Measurements from ENCODE around the gene ATP2A1.
"Not testable (repeated sequence)": the region's sequence is repeated elsewhere in the genome, so short reads cannot be mapped to it uniquely, and the experiment has no call there.

The ATP2A1 gene

GRCh38 chr16:28859326-28859725, 19.0 kb upstream of the ATP2A1 start:
- no peak for DNase-seq (ENCODE audit: low read depth in 2 of 2)

DNA sequence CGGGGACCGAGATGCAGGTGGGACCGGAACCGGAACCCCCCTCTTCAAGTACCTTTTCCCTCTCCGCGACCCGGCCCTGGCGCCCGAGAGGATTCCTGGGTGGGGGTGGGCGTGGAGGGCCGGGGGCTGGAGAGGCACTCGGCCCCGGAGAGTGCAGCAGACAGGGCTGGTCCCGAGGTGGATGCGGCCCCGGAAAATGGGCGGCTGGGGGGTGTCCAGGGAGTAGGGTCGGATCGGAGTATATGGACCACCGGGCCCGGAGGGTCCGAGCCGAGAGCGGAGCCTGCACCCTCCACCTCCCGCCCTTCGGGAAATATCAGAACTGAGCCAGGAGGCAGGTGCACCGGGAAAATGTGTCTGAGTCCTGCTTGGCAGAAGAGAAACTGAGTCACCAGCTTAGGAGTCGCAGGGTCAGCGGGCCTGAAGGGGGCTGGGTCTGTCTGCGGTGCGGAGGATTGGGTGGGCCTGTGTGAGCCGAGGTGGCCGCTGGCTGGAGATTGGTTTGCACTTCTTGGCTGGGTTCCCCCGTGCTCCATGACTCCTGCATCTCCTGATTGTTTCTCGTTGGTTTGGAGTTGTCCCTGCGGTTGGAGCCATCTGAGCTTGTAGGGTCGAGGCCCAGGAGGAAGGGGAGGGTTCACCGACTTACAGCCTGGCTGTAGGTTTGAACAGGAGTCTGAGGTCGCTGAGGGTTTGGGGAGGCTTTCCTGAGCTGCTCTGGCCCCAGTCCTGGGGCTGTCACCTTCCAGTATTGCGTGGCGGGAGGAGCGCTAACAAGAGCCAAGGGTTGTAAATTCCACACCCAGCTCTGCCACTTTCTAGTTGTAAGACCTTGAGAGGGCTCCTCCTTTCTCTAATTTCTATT, 14.1 kb upstream of the ATP2A1 start:
- no peak for DNase-seq (ENCODE audit: low read depth in 2 of 2)

DNA sequence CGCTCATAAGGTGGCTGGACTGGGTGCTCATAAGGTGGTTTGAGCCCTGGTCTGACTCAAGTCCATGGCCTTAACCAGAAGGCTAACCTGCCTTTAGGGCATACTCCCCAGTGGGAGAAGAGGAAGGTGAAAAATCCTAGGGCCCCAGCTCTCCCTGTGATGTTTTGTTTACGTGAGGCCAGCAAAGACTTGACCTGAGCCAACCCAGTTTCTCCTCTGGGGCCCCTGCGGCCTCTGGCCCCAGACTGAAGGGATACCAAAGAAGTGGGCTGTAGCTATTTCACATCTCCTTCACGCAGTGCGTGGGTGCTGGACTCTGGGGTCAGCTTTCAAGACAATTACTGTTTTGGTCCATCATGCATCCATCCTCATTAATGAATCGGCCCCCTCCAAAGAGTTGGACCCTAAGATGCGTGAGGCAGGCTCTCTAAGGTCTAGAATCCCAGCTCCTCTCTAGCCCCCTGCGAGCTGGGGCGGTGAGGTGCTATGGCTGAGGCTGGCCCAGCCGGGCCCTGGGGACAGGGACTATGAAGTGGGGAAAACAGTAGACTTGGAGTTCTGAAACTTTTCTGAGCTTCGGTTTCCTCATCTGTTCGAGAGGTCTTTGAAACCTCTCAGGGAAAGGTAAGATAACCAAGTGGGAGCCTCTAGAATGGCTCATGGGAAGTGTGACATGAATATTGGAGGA, 13.1 kb upstream of the ATP2A1 start:
- no peak for DNase-seq (ENCODE audit: low read depth in 2 of 2)

GRCh38 chr16:28865722-28866453, 12.4 kb upstream of the ATP2A1 start:
- no peak for DNase-seq (ENCODE audit: low read depth in 2 of 2)

DNA sequence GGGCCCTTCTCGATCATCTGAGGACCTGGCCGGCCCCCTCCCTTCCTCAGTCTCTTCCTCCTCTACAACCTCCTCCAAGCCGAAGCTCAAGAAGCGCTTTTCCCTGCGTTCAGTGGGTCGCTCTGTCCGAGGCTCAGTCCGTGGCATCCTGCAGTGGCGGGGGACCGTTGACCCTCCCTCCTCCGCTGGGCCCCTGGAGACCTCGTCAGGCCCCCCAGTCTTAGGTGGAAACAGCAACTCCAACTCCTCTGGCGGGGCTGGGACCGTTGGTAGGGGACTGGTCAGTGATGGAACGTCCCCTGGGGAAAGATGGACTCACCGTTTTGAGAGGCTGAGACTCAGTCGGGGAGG, 11.9 kb upstream of the ATP2A1 start:
- no peak for DNase-seq (ENCODE audit: low read depth in 2 of 2)

DNA sequence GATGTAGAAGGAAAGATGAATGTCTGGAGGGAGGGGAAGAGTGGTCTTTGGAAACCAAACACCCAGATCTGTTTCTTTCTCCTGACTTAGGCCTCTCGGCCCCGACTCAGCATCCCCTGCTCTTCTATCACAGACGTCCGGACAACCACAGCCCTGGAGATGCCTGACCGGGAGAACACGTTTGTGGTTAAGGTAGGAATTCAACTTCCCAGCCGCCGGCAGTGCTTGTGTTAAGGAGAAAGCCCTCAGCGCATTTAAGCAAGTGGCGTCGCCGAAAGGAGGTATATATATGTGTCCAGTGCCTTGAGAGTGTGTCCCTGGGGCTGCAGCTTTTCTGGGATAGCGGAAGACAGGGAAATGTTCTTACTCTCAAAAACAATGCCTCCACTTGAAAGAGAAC, 11.0 kb upstream of the ATP2A1 start:
- no peak for DNase-seq (ENCODE audit: low read depth in 2 of 2)

- not testable (repeated sequence) for DNase-seq (ENCODE audit: low read depth in 2 of 2)
Observed at GRCh38 chr16:28867646-28868045, 10.6 kb upstream of the ATP2A1 start.

GRCh38 chr16:28869201-28869600, 9.1 kb upstream of the ATP2A1 start:
- DNase-seq (ENCODE audit: low read depth in 2 of 2) = no peak

DNA sequence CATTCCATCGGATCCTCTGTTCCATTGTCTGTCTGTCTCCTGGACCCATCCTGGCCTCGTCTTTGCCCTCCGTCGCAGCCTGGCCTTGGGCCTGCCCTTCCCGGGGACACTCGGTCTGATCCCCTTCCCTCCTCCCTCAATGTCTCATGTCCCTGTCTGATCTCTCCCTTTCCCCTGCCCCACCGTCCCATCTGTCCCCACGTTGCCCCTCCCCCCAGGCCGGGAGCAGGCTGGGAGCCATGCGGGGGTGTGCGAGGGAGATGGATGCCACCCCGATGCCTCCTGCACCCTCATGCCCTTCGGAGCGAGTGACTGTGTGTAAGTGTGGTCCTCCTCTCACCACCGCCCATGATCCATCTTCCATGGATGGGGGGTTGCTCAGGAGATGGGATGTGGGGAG, 5.3 kb upstream of the ATP2A1 start:
- no peak for DNase-seq (ENCODE audit: low read depth in 2 of 2)

DNA sequence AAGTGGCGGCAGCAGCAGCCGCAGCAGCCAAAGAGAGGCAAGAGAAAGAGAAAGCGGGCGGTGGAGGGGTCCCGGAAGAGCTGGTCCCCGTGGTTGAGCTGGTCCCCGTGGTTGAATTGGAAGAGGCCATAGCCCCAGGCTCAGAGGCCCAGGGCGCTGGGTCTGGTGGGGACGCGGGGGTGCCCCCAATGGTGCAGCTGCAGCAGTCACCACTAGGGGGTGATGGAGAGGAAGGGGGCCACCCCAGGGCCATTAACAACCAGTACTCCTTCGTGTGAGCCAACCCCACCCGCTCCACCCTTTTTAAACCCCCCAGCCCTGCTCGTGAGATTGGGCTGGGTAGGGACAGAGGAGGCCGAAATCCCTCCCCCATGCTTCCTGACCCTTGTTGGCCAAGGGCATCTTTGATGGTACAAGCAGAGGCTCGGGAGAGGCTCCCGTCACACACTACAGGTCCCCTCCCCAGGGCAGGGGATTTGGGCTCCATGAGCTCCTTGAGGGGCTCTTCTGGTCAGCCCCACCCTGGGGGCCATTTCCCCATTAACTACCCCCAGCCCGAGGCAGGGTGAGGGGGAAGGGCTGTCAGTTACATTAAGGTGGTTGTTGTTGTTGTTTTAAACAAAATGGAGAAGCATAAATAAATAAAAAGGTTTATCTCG, 4.6 kb upstream of the ATP2A1 start:
- peak; percentile 30 to 39 for DNase-seq (ENCODE audit: low read depth in 2 of 2)

DNA sequence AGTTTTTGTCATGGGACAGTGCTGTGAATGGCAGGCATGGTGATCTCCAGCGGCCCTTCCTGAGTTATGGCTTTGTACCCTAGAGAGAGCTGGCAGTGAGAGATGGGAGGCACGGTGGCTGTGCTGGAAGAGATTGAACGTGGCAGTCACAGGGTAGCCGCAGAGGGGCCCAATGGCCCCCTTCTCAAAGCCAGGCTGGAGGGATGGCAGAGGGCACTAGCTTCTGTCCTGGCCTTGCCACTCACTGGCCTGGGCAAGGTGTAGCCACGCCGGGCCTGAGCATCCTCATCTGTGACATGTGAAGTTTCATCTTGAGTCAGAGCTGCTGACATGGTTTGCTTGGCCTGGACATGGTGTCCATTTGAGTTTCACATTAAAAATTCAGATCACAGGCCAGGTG, 3.9 kb upstream of the ATP2A1 start:
- DNase-seq (ENCODE audit: low read depth in 2 of 2) = no peak

DNA sequence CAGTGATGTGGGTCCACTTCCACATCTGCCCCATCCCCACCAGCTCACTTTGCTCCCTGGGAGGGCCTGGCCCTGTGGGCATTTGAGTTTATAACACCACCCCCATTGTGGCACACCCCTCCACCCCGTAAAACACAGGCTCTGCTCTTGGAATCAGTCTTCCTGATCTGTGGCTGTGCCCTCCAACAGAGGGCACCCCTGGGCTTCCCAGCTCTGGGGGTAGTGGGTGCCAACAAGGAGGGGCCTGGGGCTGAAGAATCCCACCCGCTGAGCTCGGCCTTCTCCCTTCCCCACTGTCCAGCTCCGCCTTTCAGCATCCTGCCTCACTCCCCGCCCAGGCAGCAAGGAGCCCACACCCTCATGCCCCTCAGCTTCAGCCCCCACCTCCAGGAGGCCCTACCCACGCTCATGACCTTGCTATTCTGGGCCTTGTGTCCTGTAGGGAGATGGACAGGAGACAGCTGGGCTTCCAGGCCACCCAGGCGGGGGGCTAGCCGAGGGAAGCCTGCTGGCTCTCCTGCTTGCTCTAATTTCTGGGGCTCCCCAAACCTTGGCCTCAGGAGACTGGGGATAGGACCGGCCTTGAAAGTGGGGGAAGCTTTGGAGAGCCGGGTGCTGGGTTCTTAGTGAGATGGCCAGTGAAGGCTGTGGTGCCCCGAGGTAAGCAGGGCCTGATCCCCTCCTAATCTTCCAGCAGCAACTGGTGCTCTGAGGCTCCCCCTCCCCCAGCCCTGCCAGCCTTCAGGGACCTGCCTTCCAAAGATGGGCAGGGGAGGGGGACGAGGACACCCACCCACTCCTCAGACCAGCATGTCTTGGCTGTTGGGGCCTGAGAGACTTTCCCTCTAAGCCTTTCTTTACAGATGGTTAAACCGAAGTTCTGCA, 2.9 kb upstream of the ATP2A1 start:
- DNase-seq (ENCODE audit: low read depth in 2 of 2) = no peak

DNA sequence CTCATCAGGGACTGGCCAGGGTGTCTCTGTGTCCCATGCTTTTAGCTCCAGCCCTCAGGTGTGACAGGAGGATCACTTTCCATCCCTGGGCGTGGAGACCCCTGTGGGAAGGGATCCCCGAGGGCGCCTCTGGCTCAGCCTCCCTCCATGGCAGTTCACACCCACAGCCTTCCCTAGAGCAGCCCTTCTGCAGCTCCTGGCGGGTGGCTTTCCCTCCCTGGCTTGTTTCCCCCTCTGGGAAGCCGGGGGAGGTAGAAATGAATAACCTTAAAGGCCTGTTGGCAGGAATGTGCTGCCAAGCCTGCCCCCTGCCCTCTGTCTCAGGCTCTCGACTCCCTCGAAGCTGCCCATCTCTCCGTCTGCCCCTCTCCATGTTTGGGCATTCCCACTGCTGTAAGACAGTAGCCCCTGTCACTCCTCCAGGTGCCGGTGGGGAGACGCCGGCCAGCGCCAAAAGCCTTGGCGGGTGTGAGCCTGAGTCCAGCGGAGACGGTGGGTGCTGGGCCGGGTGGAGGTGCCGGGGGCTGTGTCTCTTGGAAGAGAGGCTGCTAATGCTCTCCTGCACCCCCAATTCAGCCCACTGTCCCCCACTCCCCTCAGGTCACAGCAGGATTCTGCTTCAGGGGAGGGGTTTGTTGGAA, 2.1 kb upstream of the ATP2A1 start:
- no peak for DNase-seq (ENCODE audit: low read depth in 2 of 2)

GRCh38 chr16:28876973-28877654, 1.2 kb upstream of the ATP2A1 start:
- DNase-seq (ENCODE audit: low read depth in 2 of 2) = no peak

DNA sequence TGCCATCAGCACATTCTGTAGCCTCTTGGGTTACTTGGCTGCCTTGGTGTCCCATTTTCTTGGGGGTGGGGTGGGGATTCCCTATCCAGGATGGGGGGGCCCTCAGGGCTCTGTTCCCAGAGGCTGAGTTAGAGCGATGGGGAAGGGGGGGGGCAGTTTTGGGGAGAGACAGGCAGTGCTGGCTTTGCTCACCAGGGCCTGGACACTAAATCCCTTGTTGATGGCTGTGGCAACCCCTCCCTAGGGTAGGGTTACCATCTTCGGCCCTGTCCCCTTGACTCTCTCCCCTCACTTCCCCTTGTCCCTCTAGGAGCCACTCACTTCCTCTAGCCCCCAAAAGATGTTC, 660 bp upstream of the ATP2A1 start:
- no peak for DNase-seq (ENCODE audit: low read depth in 2 of 2)

- no peak for DNase-seq (ENCODE audit: low read depth in 2 of 2)
Observed at GRCh38 chr16:28879261-28879840, 1.1 kb downstream of the ATP2A1 start.

DNA sequence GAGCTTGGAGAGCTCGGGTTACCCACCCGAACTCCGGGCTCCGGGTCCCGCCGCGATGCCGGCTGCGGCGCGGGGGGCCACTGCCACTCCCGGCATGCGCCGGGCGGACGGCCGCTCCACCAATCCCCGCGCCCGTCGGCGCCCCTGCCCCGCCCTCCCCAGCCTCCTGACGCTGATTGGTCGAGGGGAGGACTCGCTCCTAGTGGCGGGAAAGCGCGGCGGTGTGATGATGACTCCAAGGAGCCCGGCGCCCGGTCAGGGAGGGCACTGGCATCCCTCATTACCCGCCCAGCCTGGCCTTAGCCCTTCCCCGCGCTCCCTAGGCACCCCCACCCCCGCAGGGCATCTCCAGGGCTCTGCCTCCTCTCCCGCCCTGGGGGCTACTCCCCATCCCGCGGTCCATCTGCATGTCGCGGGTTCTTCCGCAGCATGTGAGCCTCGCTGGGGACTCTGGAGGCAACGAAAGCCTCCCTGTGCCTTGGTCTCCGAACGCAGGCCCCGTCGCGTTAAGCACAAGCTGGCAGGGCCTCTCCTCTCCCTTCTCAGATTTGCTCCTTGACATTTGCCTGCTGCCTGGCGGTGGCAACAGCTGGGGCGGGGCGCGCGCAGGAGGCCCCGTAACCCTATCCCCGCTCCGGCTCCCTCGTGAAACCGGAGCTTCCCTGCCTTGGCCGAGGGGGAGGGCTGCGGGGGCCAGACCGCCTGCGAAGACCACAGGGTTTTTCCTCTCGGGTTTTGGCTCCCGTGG, 1.7 kb downstream of the ATP2A1 start:
- DNase-seq (ENCODE audit: low read depth in 2 of 2) = peak; percentile 72 to 84

DNA sequence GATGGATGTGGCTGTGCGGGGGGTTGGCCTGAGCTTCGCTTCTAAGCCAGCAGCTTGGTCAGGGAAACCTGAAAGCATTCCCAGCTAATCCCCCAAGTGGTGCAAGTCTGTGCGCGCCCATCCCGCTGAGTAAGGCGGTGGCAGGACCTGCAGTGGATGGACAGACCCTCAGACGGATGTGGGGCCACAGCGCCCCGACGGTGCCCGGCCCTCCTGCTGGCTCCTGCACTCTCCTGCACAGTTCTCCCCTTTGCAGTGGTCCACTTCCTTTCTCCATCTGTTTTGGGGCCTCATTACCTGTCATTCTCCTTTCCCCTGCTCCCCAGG, 2.3 kb downstream of the ATP2A1 start:
- DNase-seq (ENCODE audit: low read depth in 2 of 2) = no peak

GRCh38 chr16:28880955-28881354, 2.7 kb downstream of the ATP2A1 start:
- no peak for DNase-seq (ENCODE audit: low read depth in 2 of 2)

Measured in stimulated activated CD4-positive, alpha-beta T cell treated with anti-CD3 and anti-CD28 coated beads, Interleukin-1b, Interleukin-23, amount 100 ng/mL, for 1 hour (primary cell).